HG03064 (cell line): ENCODE data around the gene PIP4K2C.
"Not testable (repeated sequence)": the region's sequence is repeated elsewhere in the genome, so short reads cannot be mapped to it uniquely, and the experiment has no call there.

Experiments used
- ATAC-seq: cut with Tn5 transposase; IDR thresholded peaks from one replicate; pipeline ENCODE4 v1.9.1; 2021; ENCODE audit warnings: low read depth; ENCODE audit not compliant: unreplicated experiment

Gene PIP4K2C

GRCh38 chr12:57583008-57583831, 7.8 kb upstream of the PIP4K2C start:
- ATAC-seq = peak; percentile 90

GRCh38 chr12:57584050-57584449, 6.9 kb upstream of the PIP4K2C start:
- no peak for ATAC-seq

DNA sequence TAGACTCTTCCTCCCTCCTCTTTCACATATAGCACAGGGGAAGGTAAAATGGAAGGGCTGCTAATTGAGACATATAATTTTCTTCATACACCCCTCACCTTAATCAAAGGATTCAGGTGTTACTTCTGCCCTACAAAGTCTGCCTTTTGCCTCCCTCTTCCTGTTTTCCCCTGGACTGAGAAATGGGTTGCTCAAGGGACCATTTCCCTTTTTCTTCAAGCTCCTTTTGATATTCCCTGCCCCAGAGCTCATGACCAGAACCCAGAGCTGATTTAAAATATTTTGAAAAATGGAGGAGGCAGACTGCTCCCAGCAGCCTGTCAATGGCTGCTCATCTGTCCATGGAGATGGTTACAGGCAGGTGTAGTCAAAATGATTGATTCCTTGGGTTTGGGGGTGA, 6.3 kb upstream of the PIP4K2C start:
- no peak for ATAC-seq

DNA sequence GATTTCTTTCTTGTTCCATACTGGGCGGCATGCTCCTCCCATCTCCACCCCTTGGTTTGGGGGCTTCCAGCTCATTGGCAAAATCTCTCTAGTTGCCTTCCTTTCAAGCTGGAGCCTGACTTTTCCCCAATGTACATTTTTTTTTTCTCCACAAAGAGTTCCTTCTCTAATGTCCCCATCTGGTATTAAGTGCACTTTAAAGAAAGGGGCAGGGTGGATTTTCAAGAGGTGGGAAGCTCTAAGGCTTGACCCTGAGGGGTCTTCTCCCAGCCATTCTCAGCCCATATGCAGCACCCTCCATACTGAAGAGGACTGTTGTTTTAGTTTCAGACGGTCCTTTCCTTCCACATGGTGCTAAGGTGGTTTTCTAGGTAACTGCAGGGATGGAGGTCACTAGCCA, 5.8 kb upstream of the PIP4K2C start:
- ATAC-seq = no peak

DNA sequence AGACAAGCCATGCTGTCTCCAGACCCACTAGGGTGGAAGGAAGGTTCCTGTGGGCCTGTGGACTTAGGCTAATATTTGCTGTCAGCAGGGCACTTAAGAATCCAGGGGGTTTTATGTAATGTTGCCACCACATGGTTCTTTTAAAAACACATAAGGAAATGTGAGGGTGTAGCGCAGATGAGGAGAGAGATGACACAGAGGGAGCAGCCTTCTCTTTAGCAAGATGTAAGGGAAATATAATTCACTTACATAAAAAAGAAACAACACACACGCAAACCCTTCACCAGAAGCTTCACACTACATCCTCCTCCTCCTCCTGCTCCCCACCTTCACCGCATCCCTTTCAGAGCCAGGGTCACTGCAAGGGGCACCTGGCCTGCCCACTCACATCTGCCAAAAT, 4.9 kb upstream of the PIP4K2C start:
- ATAC-seq = no peak

- ATAC-seq = no peak
Measured at GRCh38 chr12:57586832-57587429, 4.1 kb upstream of the PIP4K2C start.

GRCh38 chr12:57588951-57589610, 1.9 kb upstream of the PIP4K2C start:
- not testable (repeated sequence) for ATAC-seq

GRCh38 chr12:57590479-57590863, 521 bp upstream of the PIP4K2C start:
- no peak for ATAC-seq

DNA sequence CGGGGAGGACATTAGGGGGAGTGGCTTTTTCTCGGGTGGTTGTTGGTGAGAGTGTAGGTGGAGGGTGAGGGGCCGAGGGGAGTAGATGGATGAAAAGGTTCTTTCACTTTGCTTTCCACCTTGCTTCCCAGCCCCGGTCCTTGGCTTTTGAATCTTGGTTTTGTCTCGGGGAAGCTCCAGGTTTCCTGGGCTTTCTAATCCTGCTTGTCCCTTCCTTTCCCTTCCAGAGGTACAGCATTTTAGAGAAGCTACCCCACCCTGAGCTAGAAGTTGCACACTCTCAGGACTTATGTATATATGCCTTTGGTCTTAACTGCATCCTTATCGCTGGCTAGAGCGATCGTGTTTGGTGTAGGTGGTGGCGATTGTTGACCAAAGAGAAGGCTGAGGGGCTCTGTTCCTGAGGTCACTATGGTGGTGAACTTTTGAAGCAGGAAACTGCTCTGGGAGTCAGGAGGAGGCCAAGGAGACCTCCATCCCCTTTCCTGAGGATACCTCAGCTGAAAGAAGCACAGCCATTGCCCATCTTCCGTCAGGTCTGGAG, 862 bp downstream of the PIP4K2C start:
- no peak for ATAC-seq

DNA sequence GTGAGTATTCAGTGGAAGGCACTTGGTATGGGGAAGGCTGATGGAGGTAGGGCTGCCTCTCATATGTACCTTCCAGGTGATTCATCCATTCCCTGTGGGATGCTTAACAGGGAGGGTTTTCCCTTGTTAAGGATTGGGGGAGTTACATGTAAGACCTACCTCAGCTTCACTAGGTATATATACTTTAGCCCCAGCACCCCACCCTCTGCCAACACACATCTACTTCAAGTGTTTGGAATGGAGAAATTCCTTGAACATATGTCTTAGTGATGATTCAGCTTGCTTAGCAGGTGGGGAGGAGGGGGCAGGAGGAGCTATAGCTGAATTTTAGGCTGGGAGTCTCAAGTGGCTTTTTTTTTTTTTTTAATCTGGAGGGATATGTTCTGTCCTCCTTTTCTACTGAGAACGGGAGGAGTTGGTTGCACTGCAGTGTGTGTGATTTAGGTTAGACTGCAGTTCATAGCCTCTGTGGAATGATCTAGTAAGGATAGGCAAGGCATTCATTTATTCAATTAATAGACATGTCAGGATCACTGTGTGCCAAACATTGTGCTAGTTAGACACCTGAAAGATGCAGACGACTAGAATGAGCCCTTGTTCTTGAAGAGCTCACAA, 1.7 kb downstream of the PIP4K2C start:
- ATAC-seq = no peak

- no peak for ATAC-seq
Measured at GRCh38 chr12:57593187-57593586, 2.2 kb downstream of the PIP4K2C start.

- ATAC-seq = no peak
Measured at GRCh38 chr12:57600395-57600794, 9.4 kb downstream of the PIP4K2C start.

DNA sequence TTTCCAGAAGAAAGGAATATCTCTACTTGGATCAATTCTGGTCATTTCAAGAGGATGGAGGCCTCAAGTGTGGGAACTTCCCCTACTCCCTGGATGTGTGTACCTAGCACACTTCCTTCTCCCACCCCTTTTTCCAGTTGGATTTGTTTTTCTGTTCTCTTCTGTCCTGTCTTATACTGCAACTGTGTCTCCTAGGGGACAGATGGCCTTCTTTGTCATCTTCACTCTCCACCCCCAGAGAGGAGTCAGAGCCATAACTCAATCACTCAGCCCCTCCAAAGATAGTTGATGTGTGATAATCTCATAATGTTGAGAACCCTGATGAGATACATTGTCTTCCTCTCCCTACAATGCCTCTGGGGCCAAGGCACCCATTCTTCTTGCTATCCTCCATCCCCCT, 11.6 kb downstream of the PIP4K2C start:
- ATAC-seq = no peak

- ATAC-seq = no peak
Measured at GRCh38 chr12:57603324-57603723, 12.3 kb downstream of the PIP4K2C start.

DNA sequence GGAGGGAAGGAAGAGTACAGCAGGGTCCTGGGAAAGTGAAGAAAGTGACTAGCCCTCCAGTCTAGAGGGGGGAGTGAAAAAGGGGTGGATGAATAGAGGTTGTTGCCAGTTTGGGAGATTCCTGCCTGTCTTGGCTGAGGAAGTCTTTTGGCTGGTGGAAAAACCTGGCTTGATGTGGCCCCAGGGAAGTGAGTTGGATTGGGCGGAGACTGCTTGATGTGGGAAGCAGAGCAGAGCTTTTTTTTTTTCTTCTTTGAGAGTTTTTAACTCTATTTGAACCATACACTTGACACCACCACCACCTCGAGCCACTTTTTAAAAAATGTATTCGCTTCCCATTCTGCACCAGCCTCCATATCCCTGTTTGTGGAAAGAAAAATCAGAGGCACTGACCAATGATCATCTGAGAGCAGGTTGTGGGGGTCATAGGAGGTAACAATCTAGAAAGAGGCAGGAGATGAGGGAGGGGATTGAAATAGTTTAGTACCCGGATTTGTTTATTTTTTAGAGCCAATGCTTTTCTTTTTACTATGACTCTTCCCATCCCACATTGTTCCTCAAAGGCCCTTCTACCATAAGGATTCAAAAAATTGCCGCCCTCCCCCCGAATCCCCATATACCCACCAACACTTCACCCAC, 12.9 kb downstream of the PIP4K2C start:
- no peak for ATAC-seq

DNA sequence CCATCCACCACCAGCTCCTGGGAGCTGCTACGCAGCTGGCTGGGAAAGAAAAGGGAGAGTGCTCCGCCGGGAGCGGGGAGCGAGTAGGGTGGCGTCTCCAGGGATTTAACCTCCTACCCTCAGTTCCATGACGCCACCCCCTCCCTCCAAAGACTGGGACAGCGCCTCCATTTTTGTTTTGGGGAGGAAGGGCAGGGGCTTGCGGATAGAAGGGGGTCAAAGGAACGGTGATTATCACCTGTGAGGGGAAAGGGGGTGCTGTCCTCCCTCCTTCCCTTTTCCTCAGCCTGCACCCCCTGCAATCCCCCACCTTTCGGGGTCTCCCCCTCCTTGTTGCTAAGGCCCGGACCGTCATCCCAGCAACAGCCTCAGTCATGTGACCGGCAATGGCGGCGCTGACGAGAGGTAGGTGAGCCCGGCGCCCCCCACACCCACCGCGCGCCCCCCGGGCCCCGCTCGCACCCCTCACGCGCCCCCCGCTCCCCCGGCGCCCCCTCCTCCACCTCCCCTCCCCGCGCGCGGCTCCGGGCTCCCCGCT, 13.5 kb downstream of the PIP4K2C start, which contains the start of gene DTX3:
DTX3 (plus strand) TSS at position 371 of the 538 bp plus-strand sequence. CDS start 1,694 bp downstream, outside the sequence.
- no peak for ATAC-seq

DNA sequence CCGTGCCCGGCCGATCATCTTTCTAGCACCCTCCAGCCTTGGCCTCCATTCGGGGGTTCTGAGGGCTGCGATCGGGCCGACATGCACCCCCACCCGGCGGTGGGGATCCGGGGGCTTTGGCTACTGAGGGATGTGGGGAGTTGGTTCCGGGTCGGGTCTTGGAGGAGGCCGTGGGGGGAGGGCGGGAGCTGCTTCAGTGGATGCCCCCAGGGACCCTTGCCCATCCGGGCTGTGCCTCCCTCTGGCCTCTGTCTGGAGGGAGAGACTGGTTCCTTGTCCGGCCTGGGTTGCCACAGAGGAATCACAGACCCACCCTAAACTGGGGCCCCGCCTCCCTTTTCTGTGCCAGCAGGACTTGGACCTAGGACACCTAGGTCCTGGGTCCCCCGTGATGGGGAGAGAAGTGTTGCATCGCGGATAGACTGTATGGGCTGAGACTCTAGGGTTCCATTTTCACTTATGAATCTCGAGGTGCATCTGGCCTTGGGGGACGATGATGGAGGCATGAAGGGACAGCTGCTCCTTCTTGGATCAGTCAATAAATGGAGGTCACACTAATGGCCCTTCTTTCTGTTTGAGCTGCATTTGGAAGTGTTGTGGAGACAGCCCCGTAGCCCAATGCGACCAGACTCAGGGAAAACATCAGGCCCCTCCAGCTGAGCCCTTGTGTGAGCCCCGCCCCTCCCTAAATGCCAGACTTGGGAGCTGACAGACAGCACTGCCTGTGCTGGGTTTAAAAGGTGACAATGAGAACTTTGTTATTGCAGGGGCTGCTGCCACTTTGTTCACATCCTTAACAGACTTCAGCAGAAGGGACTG, 14.2 kb downstream of the PIP4K2C start:
- ATAC-seq = no peak

- no peak for ATAC-seq
Measured at GRCh38 chr12:57605811-57606311, 14.9 kb downstream of the PIP4K2C start.

DNA sequence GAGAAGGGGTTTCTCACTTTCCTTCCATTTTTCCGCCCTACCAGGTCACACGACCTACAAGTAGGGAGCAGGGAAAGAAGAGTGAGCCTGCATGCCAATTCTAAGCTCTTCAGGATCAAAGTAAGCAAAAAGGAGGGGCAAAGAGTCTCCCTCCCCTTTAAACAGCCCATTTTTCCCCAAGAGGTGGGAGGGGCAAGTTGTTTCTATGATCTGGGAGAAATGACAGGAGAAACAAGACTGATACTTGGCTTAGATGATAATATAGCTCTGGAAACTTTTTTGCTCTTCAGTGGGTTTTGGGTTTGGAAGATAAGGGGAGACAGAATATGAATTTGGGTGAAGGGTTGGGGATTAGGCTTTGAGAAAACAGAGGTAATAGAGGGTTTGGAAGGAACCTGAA, 15.4 kb downstream of the PIP4K2C start:
- no peak for ATAC-seq
